T-helper 2 cell treated with Interferon-gamma antibody and Interleukin-4, amounts not matched to agents 5 μg/mL and 100 μg/mL, for 36 hours (primary cell): Measurements from ENCODE around the gene GRK6.
A peak's percentile ranks its signal among the peaks of the same experiment; 100 is the strongest.

Source experiments
- DNase-seq: peaks from one replicate; pipeline ENCODE4 v3.0.0; 2021; ENCODE audit warnings: low spot score
- H3K27ac Mint-ChIP-seq: one replicate; pipeline ENCODE4 v1.8.0; 2021; ENCODE audit warnings: mild to moderate bottlenecking, mixed read lengths
- H3K27me3 Mint-ChIP-seq: one replicate; pipeline ENCODE4 v1.8.0; 2021; ENCODE audit warnings: low read depth, mixed read lengths
- H3K36me3 Mint-ChIP-seq: one replicate; pipeline ENCODE4 v1.8.0; 2021; ENCODE audit warnings: low read depth, mixed read lengths
- H3K4me1 Mint-ChIP-seq: one replicate; pipeline ENCODE4 v1.8.0; 2021; ENCODE audit warnings: low read depth, mixed read lengths
- H3K4me3 Mint-ChIP-seq: one replicate; pipeline ENCODE4 v1.8.0; 2022; ENCODE audit warnings: mild to moderate bottlenecking, moderate library complexity, mixed read lengths
- H3K9me3 Mint-ChIP-seq: one replicate; pipeline ENCODE4 v1.8.0; 2021; ENCODE audit warnings: mixed read lengths

Gene GRK6

GRCh38 chr5:177468685-177469628 lies 42.5 kb downstream of the GRK6 start:
- H3K27me3 Mint-ChIP-seq, result peaks cover 2% of the 10 kb centered on the region
- H3K36me3 Mint-ChIP-seq, result peaks cover 5% of the 10 kb centered on the region
- H3K27ac Mint-ChIP-seq, result no peak overlapping the region
- no peak overlapping the region for H3K4me3 Mint-ChIP-seq
- no peak for DNase-seq
- H3K4me1 Mint-ChIP-seq, result peaks cover 6% of the 10 kb centered on the region
- H3K9me3 Mint-ChIP-seq, result no peaks in the 10 kb centered on the region

GRCh38 chr5:177469750-177470525 lies 43.5 kb downstream of the GRK6 start:
- no peaks in the 10 kb centered on the region for H3K9me3 Mint-ChIP-seq
- peaks cover 9% of the 10 kb centered on the region for H3K27me3 Mint-ChIP-seq
- no peak overlapping the region for H3K4me3 Mint-ChIP-seq
- H3K4me1 Mint-ChIP-seq, result peaks cover 14% of the 10 kb centered on the region
- no peak for DNase-seq
- H3K27ac Mint-ChIP-seq, result peak overlapping the region; percentile 1
- peaks cover 9% of the 10 kb centered on the region for H3K36me3 Mint-ChIP-seq

GRCh38 chr5:177470759-177471536 lies 44.5 kb downstream of the GRK6 start:
- no peak overlapping the region for H3K4me3 Mint-ChIP-seq
- DNase-seq, result no peak
- no peak overlapping the region for H3K27ac Mint-ChIP-seq
- H3K36me3 Mint-ChIP-seq, result peaks cover 3% of the 10 kb centered on the region
- no peaks in the 10 kb centered on the region for H3K9me3 Mint-ChIP-seq
- H3K27me3 Mint-ChIP-seq, result peaks cover 9% of the 10 kb centered on the region
- H3K4me1 Mint-ChIP-seq, result peaks cover 22% of the 10 kb centered on the region

- DNase-seq, result no peak
- Mint-ChIP-seq H3K27ac (no peak overlapping the region), H3K27me3 (peaks cover 9% of the 10 kb centered on the region), H3K36me3 (peaks cover 3% of the 10 kb centered on the region), H3K9me3 (no peaks in the 10 kb centered on the region), H3K4me3 (peak overlapping the region; percentile 49), H3K4me1 (peaks cover 26% of the 10 kb centered on the region)
These were observed 45.3 kb downstream of the GRK6 start for GRCh38 chr5:177471610-177472356.

GRCh38 chr5:177472460-177473442 lies 46.3 kb downstream of the GRK6 start:
- no peak overlapping the region for H3K27ac Mint-ChIP-seq
- peaks cover 3% of the 10 kb centered on the region for H3K36me3 Mint-ChIP-seq
- H3K4me3 Mint-ChIP-seq, result peak overlapping the region; percentile 49
- H3K9me3 Mint-ChIP-seq, result no peaks in the 10 kb centered on the region
- peaks cover 9% of the 10 kb centered on the region for H3K27me3 Mint-ChIP-seq
- H3K4me1 Mint-ChIP-seq, result peaks cover 26% of the 10 kb centered on the region
- peak; percentile 60 for DNase-seq

- no peak for DNase-seq
- Mint-ChIP-seq H3K4me1 (peaks cover 26% of the 10 kb centered on the region), H3K36me3 (peaks cover 3% of the 10 kb centered on the region), H3K9me3 (no peaks in the 10 kb centered on the region), H3K27me3 (peaks cover 9% of the 10 kb centered on the region), H3K4me3 (peak within 1 kb of the TSS; percentile 83), H3K27ac (peak within 1 kb of the TSS; percentile 62)
These were observed 47.0 kb downstream of the GRK6 start, which contains the start of gene DBN1 for GRCh38 chr5:177473443-177474001. Gene DBN1 (minus strand): TSS chr5:177473634. CDS start chr5:177473521, 113 bp downstream.

GRCh38 chr5:177474002-177474476 lies 47.6 kb downstream of the GRK6 start:
- H3K4me1 Mint-ChIP-seq, result peaks cover 31% of the 10 kb centered on the region
- H3K27ac Mint-ChIP-seq, result peak overlapping the region; percentile 62
- no peaks in the 10 kb centered on the region for H3K9me3 Mint-ChIP-seq
- peaks cover 9% of the 10 kb centered on the region for H3K27me3 Mint-ChIP-seq
- no peak for DNase-seq
- peaks cover 3% of the 10 kb centered on the region for H3K36me3 Mint-ChIP-seq
- peak overlapping the region; percentile 83 for H3K4me3 Mint-ChIP-seq

DNA sequence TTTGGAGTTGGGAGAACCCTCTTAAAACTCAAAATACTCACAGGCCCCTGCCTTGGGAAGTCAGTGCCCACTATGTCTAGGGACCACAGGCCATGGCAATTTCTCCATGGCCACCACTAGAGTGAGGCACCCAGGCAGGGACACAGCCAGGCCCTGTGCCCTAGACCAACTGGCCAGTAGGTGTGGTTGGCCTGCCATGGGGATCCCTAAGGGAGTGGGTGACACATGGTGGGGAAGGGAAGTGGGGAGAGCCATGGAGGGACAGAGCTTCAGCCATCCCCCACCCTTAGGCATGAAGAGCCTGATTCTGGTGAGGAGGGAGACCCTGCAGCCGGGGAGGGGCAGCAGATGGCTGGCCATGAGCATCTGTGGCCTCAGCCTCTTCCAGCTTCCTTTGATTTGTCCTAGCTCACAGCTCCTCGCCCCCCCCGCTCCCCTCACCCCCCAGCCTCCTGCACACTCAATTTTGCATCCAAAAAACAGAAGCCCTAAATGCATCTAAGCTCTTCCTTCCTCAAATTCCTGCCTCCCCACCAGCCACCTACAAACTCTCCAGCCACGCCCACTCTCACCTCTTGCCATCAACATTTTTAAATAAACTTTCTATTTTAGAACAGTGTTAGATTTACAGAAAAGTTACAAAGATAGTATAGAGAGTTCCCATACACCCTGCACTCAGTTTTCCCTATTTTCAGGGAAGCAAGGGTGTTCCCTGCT lies 48.5 kb downstream of the GRK6 start:
- Mint-ChIP-seq H3K36me3 (peaks cover 3% of the 10 kb centered on the region), H3K4me3 (peak overlapping the region; percentile 83), H3K9me3 (no peaks in the 10 kb centered on the region), H3K4me1 (peaks cover 40% of the 10 kb centered on the region), H3K27ac (peak overlapping the region; percentile 26), H3K27me3 (peaks cover 9% of the 10 kb centered on the region)
- no peak for DNase-seq

- Mint-ChIP-seq H3K27me3 (peaks cover 9% of the 10 kb centered on the region), H3K36me3 (peaks cover 3% of the 10 kb centered on the region), H3K27ac (peak overlapping the region; percentile 52), H3K9me3 (no peaks in the 10 kb centered on the region), H3K4me1 (peaks cover 42% of the 10 kb centered on the region), H3K4me3 (peak overlapping the region; percentile 11)
- DNase-seq, result no peak
These were observed 49.3 kb downstream of the GRK6 start for GRCh38 chr5:177475563-177476427.

GRCh38 chr5:177476531-177477233 lies 50.2 kb downstream of the GRK6 start:
- no peak for DNase-seq
- Mint-ChIP-seq H3K27me3 (peaks cover 9% of the 10 kb centered on the region), H3K36me3 (peaks cover 3% of the 10 kb centered on the region), H3K4me1 (peaks cover 39% of the 10 kb centered on the region), H3K9me3 (no peaks in the 10 kb centered on the region), H3K27ac (no peak overlapping the region), H3K4me3 (no peak overlapping the region)
